Sigmoid colon (tissue), 4 donors: ENCODE results near the gene PATL2.

Source experiments
- CTCF ChIP-seq, 4 experiments: fragments of 450-650 bp in 3 of 4; fragments of 200-600 bp in 1 of 4; IDR thresholded peaks; one replicate each; pipeline ENCODE4 v1.5.1; 2016 to 2019; ENCODE audit warnings: antibody characterized with exemption in 4 of 4, mild to moderate bottlenecking in 3 of 4, moderate library complexity in 2 of 4
- POLR2A ChIP-seq, 2 donors: fragments of 450-650 bp; IDR thresholded peaks; one replicate each; pipeline ENCODE4 v1.6.1; 2016; ENCODE audit warnings: antibody characterized with exemption in 2 of 2, mild to moderate bottlenecking in 2 of 2, moderate library complexity in 2 of 2
- POLR2AphosphoS5 ChIP-seq, 4 donors: sonication (generic); formaldehyde crosslinking; IDR thresholded peaks; one replicate each; pipeline ENCODE4 v1.6.1; 2017; ENCODE audit warnings: antibody characterized with exemption in 4 of 4

- TF ChIP-seq CTCF (IDR thresholded peaks at IDR 0.05) (peak in 1 of 4 experiments; percentile 4), POLR2A (IDR thresholded peaks at IDR 0.05) (no peak), POLR2AphosphoS5 (IDR thresholded peaks at IDR 0.05) (no peak)
These were observed 48.4 kb downstream of the PATL2 start for GRCh38 chr15:44662478-44663409.
